Spleen (tissue), 11 donors: ENCODE measurements around the gene TCEAL1. TPM values are rescaled to one million over a fixed set of nuclear protein-coding genes. Genes with fewer than 3 reads are reported as not detected.
"Not testable (repeated sequence)": the region's sequence is repeated elsewhere in the genome, so short reads cannot be mapped to it uniquely, and the experiment has no call there.

Experiments
- DNase-seq: peaks from one replicate; pipeline ENCODE4 v3.0.0-alpha.2; 2020
- H3K27ac ChIP-seq, 8 donors: fragments of 200-600 bp; sonication (generic) in 7 of 8; 1 replicate in 4 of 8; 2 replicates in 4 of 8; pipeline versions ENCODE4 v1.5.0 to v1.8.0; 2016 to 2021; ENCODE audit warnings: inconsistent platforms in 4 of 8, mild to moderate bottlenecking in 4 of 8, moderate library complexity in 1 of 8
- H3K27me3 ChIP-seq, 7 donors: fragments of 200-600 bp; sonication (generic) in 6 of 7; replicated peaks in 1 of 7; 1 replicate in 4 of 7; 2 replicates in 3 of 7; pipeline versions ENCODE4 v1.5.0 to v1.8.0; 2016 to 2021; ENCODE audit warnings: inconsistent platforms in 3 of 7, mild to moderate bottlenecking in 1 of 7
- H3K36me3 ChIP-seq, 6 donors: fragments of 200-600 bp; sonication (generic) in 5 of 6; 1 replicate in 4 of 6; 2 replicates in 2 of 6; pipeline versions ENCODE4 v1.5.0 to v1.8.0; 2016 to 2021; ENCODE audit warnings: inconsistent platforms in 2 of 6
- H3K4me1 ChIP-seq, 6 donors: fragments of 200-600 bp; sonication (generic) in 5 of 6; 1 replicate in 3 of 6; 2 replicates in 3 of 6; pipeline versions ENCODE4 v1.5.0 to v1.8.0; 2016 to 2021; ENCODE audit warnings: inconsistent platforms in 3 of 6
- H3K4me3 ChIP-seq, 8 donors: fragments of 200-600 bp; sonication (generic) in 7 of 8; 1 replicate in 4 of 8; 2 replicates in 4 of 8; pipeline versions ENCODE4 v1.5.0 to v1.8.0; 2016 to 2021; ENCODE audit warnings: inconsistent platforms in 4 of 8, mild to moderate bottlenecking in 4 of 8, moderate library complexity in 2 of 8
- H3K9me3 ChIP-seq, 8 donors: fragments of 200-600 bp; sonication (generic) in 7 of 8; 1 replicate in 4 of 8; 2 replicates in 4 of 8; pipeline versions ENCODE4 v1.5.0 to v1.8.0; 2016 to 2021; ENCODE audit warnings: inconsistent platforms in 4 of 8
- CTCF ChIP-seq, 11 experiments: fragments of 200-600 bp in 7 of 11; fragments of 450-650 bp in 4 of 11; sonication (generic) in 4 of 11; IDR thresholded peaks in 8 of 11; conservative IDR thresholded peaks in 3 of 11; 1 replicate in 7 of 11; 2 replicates in 4 of 11; pipeline versions ENCODE4 v1.4.0 to v1.8.0; 2016 to 2021; ENCODE audit warnings: antibody characterized with exemption in 11 of 11, inconsistent platforms in 4 of 11, mild to moderate bottlenecking in 1 of 11
- POLR2A ChIP-seq, 3 donors: fragments of 450-650 bp; IDR thresholded peaks; one replicate each; pipeline ENCODE4 v1.5.1; 2017; ENCODE audit warnings: antibody characterized with exemption in 3 of 3, mild to moderate bottlenecking in 1 of 3
- POLR2AphosphoS5 ChIP-seq, 3 donors: sonication (generic); formaldehyde crosslinking; IDR thresholded peaks; one replicate each; pipeline ENCODE4 v1.5.1; 2017; ENCODE audit warnings: antibody characterized with exemption in 3 of 3
- WGBS, 5 donors: extraction: QIAGEN DNeasy Blood & Tissue Kit in 3 of 5; methylation state at CpG; one replicate each; pipeline versions ENCODE4 v1.1.5 to v1.1.7; 2013 to 2018; 5-methylcytosine and 5-hydroxymethylcytosine counted together
- intact Hi-C: fragments of 100-400 bp; cut with DNase I; formaldehyde crosslinking; loops from one replicate; pipeline ENCODE4 v1.15.0; 2023; ENCODE audit warnings: low total_unique reads
- polyA plus RNA-seq, 3 donors: library from polyadenylated mRNA; stranded (reverse); fragments of 200-250 nt; gene quantifications; one replicate each; pipeline ENCODE4 v1.2.1, GENCODE V29; 2013
- total RNA-seq, 7 donors: library from RNA; depleted of rRNA in 3 of 7; stranded (reverse); fragments of >200 nt in 3 of 7; fragmentation: NEBNext Ultra II Directional in 4 of 7; extraction: Animal tissue kit (Norgen Biotek cat#: 25700) in 4 of 7; gene quantifications; one replicate each; pipeline versions ENCODE4 v1.1.0 to v1.2.1, GENCODE V29; 2016 to 2021
- donor health status: healthy with polysubstance abuse.
- donor health status: DM: no; HTN: no; CAD: no; lungs with moderate emphysema.
- donor health status: DM: no; HTN: no; CAD: no.
- donor health status: Bipolar disorder and iron deficiency.
- donor health status: healthy.
- donor health status: DM: no; HTN: no; CAD: no.
- donor health status: DM: yes; HTN: yes; CAD: no.

The TCEAL1 gene
- total and polyA plus RNA-seq, 10 donors = 14.8 to 71.5 (median 29.8) TPM

GRCh38 chrX:103658681-103659433, 30.1 kb downstream of the TCEAL1 start:
- Histone ChIP-seq H3K27me3 (peaks cover 0 to 13% (median 0%) of the 10 kb centered on the region in 7 donors), H3K9me3 (no peaks in the 10 kb centered on the region), H3K27ac (no peak overlapping the region), H3K36me3 (no peaks in the 10 kb centered on the region), H3K4me3 (no peak overlapping the region), H3K4me1 (no peaks in the 10 kb centered on the region)
- DNase-seq = no peak
- WGBS, 5 donors = 51 to 90% (median 84%) methylated on average over 5 of the region's 5 CpGs
- intact Hi-C loops = no loop called here
- TF ChIP-seq POLR2A (IDR thresholded peaks at IDR 0.05) (no peak), POLR2AphosphoS5 (IDR thresholded peaks at IDR 0.05) (no peak), CTCF (IDR thresholded peaks at IDR 0.05 in 8 of 11, conservative IDR thresholded peaks at IDR 0.05 in 3 of 11) (no peak)

GRCh38 chrX:103659460-103659859, 30.7 kb downstream of the TCEAL1 start:
- intact Hi-C loops, H3K27ac ChIP-seq, H3K36me3 ChIP-seq, H3K4me3 ChIP-seq, H3K9me3 ChIP-seq, H3K4me1 ChIP-seq, DNase-seq: not testable (repeated sequence)
- WGBS, 5 donors = 78 to 93% (median 89%) methylated on average over 2 of the region's 2 CpGs
- H3K27me3 ChIP-seq = peaks cover 0 to 19% (median 0%) of the 10 kb centered on the region in 7 donors

- 27 to 46% (median 37%) methylated on average over 20 to 23 of the region's 23 CpGs for WGBS, 5 donors
- Histone ChIP-seq H3K27me3 (peaks cover 0 to 13% (median 0%) of the 10 kb centered on the region in 7 donors), H3K4me1 (no peaks in the 10 kb centered on the region), H3K4me3 (no peak overlapping the region), H3K9me3 (no peaks in the 10 kb centered on the region), H3K36me3 (no peaks in the 10 kb centered on the region), H3K27ac (no peak overlapping the region)
- intact Hi-C loops = no loop called here
- no peak for DNase-seq
- no peak for TF ChIP-seq POLR2A (IDR thresholded peaks at IDR 0.05)
- no peak for TF ChIP-seq CTCF (IDR thresholded peaks at IDR 0.05 in 8 of 11, conservative IDR thresholded peaks at IDR 0.05 in 3 of 11)
- TF ChIP-seq POLR2AphosphoS5 (IDR thresholded peaks at IDR 0.05) = no peak
Observed at GRCh38 chrX:103663981-103664762, 35.4 kb downstream of the TCEAL1 start.

GRCh38 chrX:103666202-103667107, 37.7 kb downstream of the TCEAL1 start:
- H3K4me1 ChIP-seq = no peaks in the 10 kb centered on the region
- peaks cover 0 to 13% (median 0%) of the 10 kb centered on the region in 7 donors for H3K27me3 ChIP-seq
- WGBS, 5 donors = 70 to 93% (median 88%) methylated on average over 1 to 3 of the region's 3 CpGs
- no peaks in the 10 kb centered on the region for H3K9me3 ChIP-seq
- intact Hi-C loops = no loop called here
- H3K36me3 ChIP-seq = no peaks in the 10 kb centered on the region
- no peak overlapping the region for H3K4me3 ChIP-seq
- no peak for DNase-seq
- TF ChIP-seq POLR2AphosphoS5 (IDR thresholded peaks at IDR 0.05) = no peak
- no peak for TF ChIP-seq CTCF (IDR thresholded peaks at IDR 0.05 in 8 of 11, conservative IDR thresholded peaks at IDR 0.05 in 3 of 11)
- no peak for TF ChIP-seq POLR2A (IDR thresholded peaks at IDR 0.05)
- no peak overlapping the region for H3K27ac ChIP-seq
